Ishikawa (cell line): ENCODE measurements around the gene SELENOS.

ENCODE experiments used
- CREB1 ChIP-seq: IDR thresholded peaks from 2 replicates; pipeline ENCODE4 v1.6.1; 2012; ENCODE audit warnings: low read depth
- EGR1 ChIP-seq: IDR thresholded peaks from 2 replicates; pipeline ENCODE4 v1.6.1; 2012
- EP300 ChIP-seq: IDR thresholded peaks from 2 replicates; pipeline ENCODE4 v1.6.1; 2012; ENCODE audit warnings: borderline replicate concordance
- TCF12 ChIP-seq: IDR thresholded peaks from 2 replicates; pipeline ENCODE4 v1.6.1; 2012; ENCODE audit warnings: low read depth
- ZBTB7A ChIP-seq: IDR thresholded peaks from 2 replicates; pipeline ENCODE4 v1.6.1; 2012; ENCODE audit warnings: low read depth
- TF ChIP-seq, protein P1 (sequence below): IDR thresholded peaks from 2 replicates; pipeline ENCODE4 v1.6.1; 2012

DNA sequence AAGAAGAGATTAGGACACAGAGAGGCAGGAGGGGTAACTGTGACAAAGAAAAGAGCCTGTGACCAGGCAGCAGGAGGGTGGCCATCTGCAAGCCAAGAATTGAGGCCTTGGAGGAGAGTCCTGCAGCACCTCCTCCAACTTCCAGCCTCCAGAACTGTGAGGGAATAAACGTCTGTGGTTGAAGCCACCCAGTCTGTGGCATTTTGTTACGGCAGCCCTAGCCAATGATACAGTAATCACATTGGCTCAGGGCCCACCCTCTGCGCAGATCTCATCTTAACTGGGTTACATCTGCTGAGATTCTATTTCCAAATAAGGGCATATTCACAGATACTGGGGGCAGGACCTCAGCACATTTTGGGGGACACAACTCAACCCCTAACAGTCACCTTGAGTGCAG is 11.3 kb downstream of the SELENOS start:
- TF ChIP-seq, protein P1, sequence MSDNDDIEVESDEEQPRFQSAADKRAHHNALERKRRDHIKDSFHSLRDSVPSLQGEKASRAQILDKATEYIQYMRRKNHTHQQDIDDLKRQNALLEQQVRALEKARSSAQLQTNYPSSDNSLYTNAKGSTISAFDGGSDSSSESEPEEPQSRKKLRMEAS = no peak
- TF ChIP-seq TCF12 = no peak
- no peak for TF ChIP-seq ZBTB7A
- TF ChIP-seq CREB1 = no peak
- TF ChIP-seq EP300 = no peak
- TF ChIP-seq EGR1 = no peak
